ENCODE measurements around the gene LPAR1.

LPAR1 gene

DNA sequence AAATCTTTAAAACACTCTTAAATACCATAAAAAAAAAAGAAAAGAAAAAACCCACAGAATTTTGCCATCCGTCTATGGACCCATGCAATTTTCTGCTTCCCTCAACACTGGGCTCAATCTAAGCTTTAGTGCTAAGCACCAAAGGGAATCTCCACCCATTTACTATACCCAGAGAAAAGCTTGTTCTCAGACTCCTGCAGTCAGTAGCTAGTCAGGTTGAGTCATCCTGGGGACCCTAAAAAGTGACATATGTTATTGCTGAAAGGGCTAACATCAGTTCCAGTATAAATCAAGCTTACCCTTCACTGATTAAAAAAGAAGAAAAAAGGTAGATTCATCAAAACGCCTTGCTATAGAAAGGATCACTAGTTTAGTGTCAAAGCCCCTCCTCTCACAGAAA lies 192.1 kb downstream of the LPAR1 start (continued):
- no peak for TF ChIP-seq SNAI2 (CRISPR knock-in tag; IDR thresholded peaks at IDR 0.05)
- TF ChIP-seq ZNF8 (CRISPR knock-in tag; IDR thresholded peaks at IDR 0.05) = no peak
- TF ChIP-seq PPARA (CRISPR knock-in tag; IDR thresholded peaks at IDR 0.05; ENCODE audit: borderline replicate concordance) = no peak
- no peak for TF ChIP-seq OSR1 (CRISPR knock-in tag; IDR thresholded peaks at IDR 0.05)
- TF ChIP-seq BACH2 (CRISPR knock-in tag; IDR thresholded peaks at IDR 0.05; ENCODE audit: borderline replicate concordance) = no peak
- TF ChIP-seq GLIS3 (CRISPR knock-in tag; IDR thresholded peaks at IDR 0.05) = no peak
- no peak for TF ChIP-seq RARB (CRISPR knock-in tag; IDR thresholded peaks at IDR 0.05)
- no peak for TF ChIP-seq ISL1 (CRISPR knock-in tag; IDR thresholded peaks at IDR 0.05)

DNA sequence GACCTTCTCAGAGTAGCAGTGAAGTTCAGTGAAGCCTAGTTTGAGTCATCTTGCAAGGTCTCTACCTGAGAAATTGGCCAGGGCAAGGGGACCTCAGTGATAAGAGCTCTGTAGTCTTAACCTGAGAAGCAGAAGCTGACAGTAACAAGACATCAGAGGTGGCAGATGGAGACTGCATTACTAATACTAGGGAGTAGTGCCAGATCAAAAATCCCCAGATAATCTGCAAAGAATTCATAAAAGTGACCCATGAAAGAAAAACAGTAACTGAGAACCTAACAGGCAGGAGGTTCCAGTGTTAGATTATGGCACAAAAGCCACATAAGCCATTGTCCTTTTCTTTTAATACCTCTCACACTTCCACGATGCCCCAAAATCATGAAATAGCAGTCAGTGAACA lies 194.1 kb downstream of the LPAR1 start:
- TF ChIP-seq ZNF8 (CRISPR knock-in tag; IDR thresholded peaks at IDR 0.05) = no peak
- TF ChIP-seq, protein P1, sequence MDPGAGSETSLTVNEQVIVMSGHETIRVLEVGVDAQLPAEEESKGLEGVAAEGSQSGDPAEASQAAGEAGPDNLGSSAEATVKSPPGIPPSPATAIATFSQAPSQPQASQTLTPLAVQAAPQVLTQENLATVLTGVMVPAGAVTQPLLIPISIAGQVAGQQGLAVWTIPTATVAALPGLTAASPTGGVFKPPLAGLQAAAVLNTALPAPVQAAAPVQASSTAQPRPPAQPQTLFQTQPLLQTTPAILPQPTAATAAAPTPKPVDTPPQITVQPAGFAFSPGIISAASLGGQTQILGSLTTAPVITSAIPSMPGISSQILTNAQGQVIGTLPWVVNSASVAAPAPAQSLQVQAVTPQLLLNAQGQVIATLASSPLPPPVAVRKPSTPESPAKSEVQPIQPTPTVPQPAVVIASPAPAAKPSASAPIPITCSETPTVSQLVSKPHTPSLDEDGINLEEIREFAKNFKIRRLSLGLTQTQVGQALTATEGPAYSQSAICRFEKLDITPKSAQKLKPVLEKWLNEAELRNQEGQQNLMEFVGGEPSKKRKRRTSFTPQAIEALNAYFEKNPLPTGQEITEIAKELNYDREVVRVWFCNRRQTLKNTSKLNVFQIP (CRISPR knock-in tag; IDR thresholded peaks at IDR 0.05; ENCODE audit: borderline replicate concordance, low read depth) = no peak
- no peak for TF ChIP-seq OSR1 (CRISPR knock-in tag; IDR thresholded peaks at IDR 0.05)
- TF ChIP-seq TOX (CRISPR knock-in tag; IDR thresholded peaks at IDR 0.05; ENCODE audit: borderline replicate concordance) = no peak
- TF ChIP-seq ZFP30 (CRISPR knock-in tag; IDR thresholded peaks at IDR 0.05) = no peak
- no peak for TF ChIP-seq ZC3H10 (CRISPR knock-in tag; IDR thresholded peaks at IDR 0.05)
- no peak for TF ChIP-seq BACH2 (CRISPR knock-in tag; IDR thresholded peaks at IDR 0.05; ENCODE audit: borderline replicate concordance)
- TF ChIP-seq, protein P2, sequence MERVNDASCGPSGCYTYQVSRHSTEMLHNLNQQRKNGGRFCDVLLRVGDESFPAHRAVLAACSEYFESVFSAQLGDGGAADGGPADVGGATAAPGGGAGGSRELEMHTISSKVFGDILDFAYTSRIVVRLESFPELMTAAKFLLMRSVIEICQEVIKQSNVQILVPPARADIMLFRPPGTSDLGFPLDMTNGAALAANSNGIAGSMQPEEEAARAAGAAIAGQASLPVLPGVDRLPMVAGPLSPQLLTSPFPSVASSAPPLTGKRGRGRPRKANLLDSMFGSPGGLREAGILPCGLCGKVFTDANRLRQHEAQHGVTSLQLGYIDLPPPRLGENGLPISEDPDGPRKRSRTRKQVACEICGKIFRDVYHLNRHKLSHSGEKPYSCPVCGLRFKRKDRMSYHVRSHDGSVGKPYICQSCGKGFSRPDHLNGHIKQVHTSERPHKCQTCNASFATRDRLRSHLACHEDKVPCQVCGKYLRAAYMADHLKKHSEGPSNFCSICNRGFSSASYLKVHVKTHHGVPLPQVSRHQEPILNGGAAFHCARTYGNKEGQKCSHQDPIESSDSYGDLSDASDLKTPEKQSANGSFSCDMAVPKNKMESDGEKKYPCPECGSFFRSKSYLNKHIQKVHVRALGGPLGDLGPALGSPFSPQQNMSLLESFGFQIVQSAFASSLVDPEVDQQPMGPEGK (CRISPR knock-in tag; IDR thresholded peaks at IDR 0.05; ENCODE audit: borderline replicate concordance) = no peak
- TF ChIP-seq CSDC2 (CRISPR knock-in tag; IDR thresholded peaks at IDR 0.05) = no peak
- no peak for ATAC-seq

DNA sequence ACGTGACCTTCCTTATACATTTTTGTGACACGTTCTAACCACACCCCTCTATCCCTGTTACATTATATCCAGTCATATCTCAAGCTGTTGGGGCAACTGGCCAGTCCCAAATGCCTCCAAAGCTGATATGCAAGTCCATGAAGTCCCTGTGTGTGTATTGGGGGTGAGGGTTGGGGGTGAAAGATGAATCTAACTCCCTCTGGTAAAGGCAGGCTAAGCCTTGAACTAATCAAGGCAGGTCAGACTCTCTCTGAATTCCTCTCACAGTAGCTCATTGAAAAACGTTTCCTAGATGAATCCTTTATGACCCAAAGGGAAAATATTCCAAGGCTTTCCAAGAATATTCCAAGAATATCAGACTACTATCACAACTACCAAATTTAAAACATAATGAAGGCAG lies 195.3 kb downstream of the LPAR1 start:
- TF ChIP-seq PPARA (CRISPR knock-in tag; IDR thresholded peaks at IDR 0.05; ENCODE audit: borderline replicate concordance) (no peak), ISL1 (CRISPR knock-in tag; IDR thresholded peaks at IDR 0.05) (no peak), CSDC2 (CRISPR knock-in tag; IDR thresholded peaks at IDR 0.05) (no peak), ARNTL (CRISPR knock-in tag; IDR thresholded peaks at IDR 0.05; ENCODE audit: borderline replicate concordance, low read depth) (no peak), TOX (CRISPR knock-in tag; IDR thresholded peaks at IDR 0.05; ENCODE audit: borderline replicate concordance) (no peak)
- TF ChIP-seq, protein P3, sequence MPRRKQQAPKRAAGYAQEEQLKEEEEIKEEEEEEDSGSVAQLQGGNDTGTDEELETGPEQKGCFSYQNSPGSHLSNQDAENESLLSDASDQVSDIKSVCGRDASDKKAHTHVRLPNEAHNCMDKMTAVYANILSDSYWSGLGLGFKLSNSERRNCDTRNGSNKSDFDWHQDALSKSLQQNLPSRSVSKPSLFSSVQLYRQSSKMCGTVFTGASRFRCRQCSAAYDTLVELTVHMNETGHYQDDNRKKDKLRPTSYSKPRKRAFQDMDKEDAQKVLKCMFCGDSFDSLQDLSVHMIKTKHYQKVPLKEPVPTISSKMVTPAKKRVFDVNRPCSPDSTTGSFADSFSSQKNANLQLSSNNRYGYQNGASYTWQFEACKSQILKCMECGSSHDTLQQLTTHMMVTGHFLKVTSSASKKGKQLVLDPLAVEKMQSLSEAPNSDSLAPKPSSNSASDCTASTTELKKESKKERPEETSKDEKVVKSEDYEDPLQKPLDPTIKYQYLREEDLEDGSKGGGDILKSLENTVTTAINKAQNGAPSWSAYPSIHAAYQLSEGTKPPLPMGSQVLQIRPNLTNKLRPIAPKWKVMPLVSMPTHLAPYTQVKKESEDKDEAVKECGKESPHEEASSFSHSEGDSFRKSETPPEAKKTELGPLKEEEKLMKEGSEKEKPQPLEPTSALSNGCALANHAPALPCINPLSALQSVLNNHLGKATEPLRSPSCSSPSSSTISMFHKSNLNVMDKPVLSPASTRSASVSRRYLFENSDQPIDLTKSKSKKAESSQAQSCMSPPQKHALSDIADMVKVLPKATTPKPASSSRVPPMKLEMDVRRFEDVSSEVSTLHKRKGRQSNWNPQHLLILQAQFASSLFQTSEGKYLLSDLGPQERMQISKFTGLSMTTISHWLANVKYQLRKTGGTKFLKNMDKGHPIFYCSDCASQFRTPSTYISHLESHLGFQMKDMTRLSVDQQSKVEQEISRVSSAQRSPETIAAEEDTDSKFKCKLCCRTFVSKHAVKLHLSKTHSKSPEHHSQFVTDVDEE (CRISPR knock-in tag; IDR thresholded peaks at IDR 0.05) = no peak
- ATAC-seq = no peak; the same call in 2 of the 3 replicates

DNA sequence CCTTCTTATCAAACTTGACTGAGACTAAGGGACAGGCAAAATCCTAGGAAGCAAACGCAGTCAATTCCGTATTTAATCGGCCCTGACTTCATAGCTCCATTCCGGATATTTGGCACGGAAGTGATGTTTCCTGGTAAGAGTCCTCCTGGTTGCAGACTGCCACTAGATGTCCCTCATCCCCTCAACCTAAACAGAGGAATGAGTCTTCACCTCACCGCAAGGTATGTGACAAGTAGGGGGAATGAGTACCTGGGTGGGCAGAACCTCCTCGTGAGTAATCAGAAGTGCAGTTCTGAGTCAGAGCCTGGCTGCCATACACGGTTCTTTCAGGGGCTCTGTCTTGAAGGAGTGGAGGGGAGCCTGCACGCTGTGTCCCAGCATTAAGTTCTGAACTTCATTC lies 196.1 kb downstream of the LPAR1 start:
- TF ChIP-seq ARNTL (CRISPR knock-in tag; IDR thresholded peaks at IDR 0.05; ENCODE audit: borderline replicate concordance, low read depth) = no peak
- TF ChIP-seq TCF4 (CRISPR knock-in tag; IDR thresholded peaks at IDR 0.05; ENCODE audit: borderline replicate concordance) = no peak
- TF ChIP-seq TOX (CRISPR knock-in tag; IDR thresholded peaks at IDR 0.05; ENCODE audit: borderline replicate concordance) = no peak
- TF ChIP-seq ZC3H10 (CRISPR knock-in tag; IDR thresholded peaks at IDR 0.05) = no peak
- TF ChIP-seq ZNF8 (CRISPR knock-in tag; IDR thresholded peaks at IDR 0.05) = no peak
- no peak for ATAC-seq

DNA sequence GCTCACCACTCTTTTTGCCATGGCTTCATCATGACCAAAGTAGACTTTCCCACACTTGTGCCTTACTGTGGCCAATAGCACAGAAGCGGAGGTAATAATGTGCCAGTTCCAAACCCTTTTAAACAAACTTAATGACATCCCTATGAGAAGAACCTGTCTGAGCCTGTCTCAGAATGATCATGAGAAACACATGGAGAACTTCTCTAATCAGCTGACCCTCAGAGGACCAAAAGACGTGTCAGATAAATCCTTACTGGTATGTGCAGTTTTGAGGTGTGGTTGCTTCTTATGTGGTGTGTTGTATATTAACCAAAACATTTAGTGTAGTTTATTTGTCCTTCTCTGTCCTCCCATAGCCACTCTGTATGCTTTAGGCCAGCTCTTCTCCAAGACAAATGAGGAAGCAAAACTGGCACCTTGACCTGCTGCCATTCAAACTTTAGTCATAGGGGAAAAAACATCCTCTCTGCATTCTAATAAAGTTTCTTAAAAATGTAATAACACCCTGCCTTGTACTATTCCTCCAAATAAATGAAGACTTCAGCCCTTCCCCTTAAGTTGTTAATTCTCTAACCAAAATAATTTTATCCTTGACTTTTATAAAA lies 200.8 kb downstream of the LPAR1 start:
- no peak for ATAC-seq
- TF ChIP-seq PPARA (CRISPR knock-in tag; IDR thresholded peaks at IDR 0.05; ENCODE audit: borderline replicate concordance) (no peak), ZNF70 (CRISPR knock-in tag; IDR thresholded peaks at IDR 0.05) (no peak), TCF4 (CRISPR knock-in tag; IDR thresholded peaks at IDR 0.05; ENCODE audit: borderline replicate concordance) (no peak)
